SK-N-SH (cell line): ENCODE measurements around the gene ORM1. TPM values are rescaled to one million over a fixed set of nuclear protein-coding genes. Genes with fewer than 3 reads are reported as not detected.

Source experiments
- CTCF ChIA-PET: fragments of 300-600, 350-600 bp; formaldehyde crosslinking; extraction: SDS; loops from one replicate; lab custom pipeline; 2021; lab: Yijun Ruan, JAX
- POLR2A ChIA-PET: fragments of 350-600 bp; sonication (Branson Sonifier 250); formaldehyde crosslinking; extraction: SDS; loops from one replicate; lab custom pipeline; 2020; ENCODE audit warnings: antibody characterized with exemption, inconsistent platforms; lab: Yijun Ruan, JAX
- DNase-seq: peaks from one replicate; pipeline ENCODE4 v3.0.0; 2012
- H2AFZ ChIP-seq: fragments of 200-600 bp; sonication (generic); 2 replicates; pipeline ENCODE4 v1.8.1; 2016; ENCODE audit warnings: antibody characterized with exemption, mild to moderate bottlenecking, low read depth
- H3F3A ChIP-seq: fragments of 200-600 bp; sonication (generic); replicated peaks from 2 replicates; pipeline ENCODE3; 2016; ENCODE audit warnings: antibody characterized with exemption, mild to moderate bottlenecking; ENCODE audit not compliant: insufficient read depth
- H3K27ac ChIP-seq, 2 experiments: fragments of 200-500 bp in 1 of 2; fragments of 200-600 bp in 1 of 2; sonication (Bioruptor generic) in 1 of 2; sonication (generic), shearing (Covaris generic) in 1 of 2; 2 replicates each; pipeline versions ENCODE4 v1.5.1 to v1.6.1; 2014 to 2016; ENCODE audit warnings: low read depth in 2 of 2, inconsistent platforms in 1 of 2, low read length in 1 of 2, mild to moderate bottlenecking in 1 of 2, mixed read lengths in 1 of 2
- H3K27me3 ChIP-seq: fragments of 200-600 bp; sonication (generic), shearing (Covaris generic); 2 replicates; pipeline ENCODE4 v1.6.1; 2016; ENCODE audit warnings: mixed run types; ENCODE audit not compliant: insufficient read depth
- H3K36me3 ChIP-seq, 2 experiments: fragments of 200-500 bp in 1 of 2; fragments of 200-600 bp in 1 of 2; sonication (Bioruptor generic) in 1 of 2; sonication (generic) in 1 of 2; replicated peaks in 1 of 2; 2 replicates each; pipeline versions ENCODE3 to v1.5.1; 2014 to 2016; ENCODE audit warnings: low read length in 1 of 2, mild to moderate bottlenecking in 1 of 2; ENCODE audit not compliant: insufficient read depth in 2 of 2, control insufficient read depth in 1 of 2
- H3K4me1 ChIP-seq, 2 experiments: fragments of 200-500 bp in 1 of 2; fragments of 200-600 bp in 1 of 2; sonication (Bioruptor generic) in 1 of 2; sonication (generic), shearing (Covaris generic) in 1 of 2; 2 replicates each; pipeline versions ENCODE4 v1.5.1 to v1.6.1; 2014 to 2016; ENCODE audit warnings: low read depth in 1 of 2, low read length in 1 of 2, mixed run types in 1 of 2; ENCODE audit not compliant: insufficient read depth in 2 of 2, control insufficient read depth in 1 of 2
- H3K4me2 ChIP-seq: fragments of 200-600 bp; sonication (generic), shearing (Covaris generic); 2 replicates; pipeline ENCODE4 v1.6.1; 2017; ENCODE audit warnings: mixed run types
- H3K4me3 ChIP-seq, 2 experiments: fragments of 200-500 bp in 1 of 2; fragments of 200-600 bp in 1 of 2; sonication (Bioruptor generic) in 1 of 2; sonication (generic), shearing (Covaris generic) in 1 of 2; 2 replicates each; pipeline versions ENCODE4 v1.5.1 to v1.8.1; 2014 to 2016; ENCODE audit warnings: low read depth in 2 of 2, inconsistent platforms in 1 of 2, low read length in 1 of 2, mild to moderate bottlenecking in 1 of 2, mixed read lengths in 1 of 2, moderate library complexity in 1 of 2
- H3K79me2 ChIP-seq: fragments of 200-600 bp; sonication (generic); 2 replicates; pipeline ENCODE4 v1.8.1; 2017; ENCODE audit warnings: mild to moderate bottlenecking; ENCODE audit not compliant: insufficient read depth
- H3K9ac ChIP-seq: fragments of 200-600 bp; sonication (generic); 2 replicates; pipeline ENCODE4 v1.6.1; 2017; ENCODE audit warnings: mixed run types
- H3K9me2 ChIP-seq: fragments of 200-600 bp; sonication (generic); 2 replicates; pipeline ENCODE4 v1.6.1; 2017; ENCODE audit warnings: mixed run types
- H3K9me3 ChIP-seq: fragments of 200-600 bp; sonication (generic); 2 replicates; pipeline ENCODE4 v1.6.1; 2017; ENCODE audit warnings: mixed run types, mild to moderate bottlenecking, moderate library complexity
- H4K20me1 ChIP-seq: fragments of 200-600 bp; sonication (generic); 2 replicates; pipeline ENCODE4 v1.6.1; 2017; ENCODE audit warnings: mild to moderate bottlenecking, mixed run types; ENCODE audit not compliant: insufficient read depth
- CHD2 ChIP-seq: fragments of 150-350 bp; IDR thresholded peaks from 2 replicates; pipeline ENCODE4 v1.6.1; 2018; ENCODE audit warnings: low read length; ENCODE audit not compliant: partially characterized antibody
- GATA2 ChIP-seq: sonication (generic); formaldehyde crosslinking; IDR thresholded peaks from 2 replicates; pipeline ENCODE4 v1.5.0; 2020; ENCODE audit warnings: mild to moderate bottlenecking, missing genetic modification reagents
- MAX ChIP-seq: IDR thresholded peaks from 2 replicates; pipeline ENCODE4 v1.4.0; 2012; ENCODE audit warnings: low read depth
- POLR2AphosphoS5 ChIP-seq: IDR thresholded peaks from 2 replicates; pipeline ENCODE4 v1.6.1; 2012; ENCODE audit warnings: low read depth, low read length
- TEAD4 ChIP-seq: IDR thresholded peaks from 2 replicates; pipeline ENCODE4 v1.4.0; 2012; ENCODE audit warnings: mild to moderate bottlenecking, borderline replicate concordance; ENCODE audit not compliant: insufficient read depth
- YY1 ChIP-seq: IDR thresholded peaks from 2 replicates; pipeline ENCODE4 v1.4.0; 2012; ENCODE audit warnings: low read depth, mild to moderate bottlenecking
- WGBS: methylation state at CpG from one replicate; pipeline ENCODE4 v1.1.6; 2017; ENCODE audit warnings: low lambda C conversion rate; 5-methylcytosine and 5-hydroxymethylcytosine counted together
- polyA plus RNA-seq, 3 experiments: library from polyadenylated mRNA; depleted of rRNA; stranded (reverse); fragments of >200 nt; gene quantifications; 2 replicates each; pipeline ENCODE4 v1.2.3, GENCODE V29; 2012

The ORM1 gene
- polyA plus RNA-seq, 1 of the 3 experiments (the other 2 are of a cell fraction) = not detected

- H3K4me2 ChIP-seq = no peak overlapping the region
- H3K9me3 ChIP-seq = no peaks in the 10 kb centered on the region
- no peak for DNase-seq
- no peaks in the 10 kb centered on the region for H3K36me3 ChIP-seq
- no peak overlapping the region for H3K4me3 ChIP-seq
- H3K9ac ChIP-seq = no peak overlapping the region
- H3K4me1 ChIP-seq = peaks cover 0 to 3% of the 10 kb centered on the region in 2 experiments; a peak in 1 of 4 replicates
- 86% methylated on average over 8 of the region's 8 CpGs for WGBS
- H2AFZ ChIP-seq = no peak overlapping the region
- ChIA-PET POLR2A (no interaction called here), CTCF (interaction anchor here (0.9 to 2.0 kb wide), 4 partner anchors 25 to 508 kb away, joined by 3 to 8 read pairs (median 6); no protein-coding TSS in a partner anchor)
- no peak overlapping the region for H3K27ac ChIP-seq
- no peaks in the 10 kb centered on the region for H4K20me1 ChIP-seq
- H3K79me2 ChIP-seq = no peaks in the 10 kb centered on the region
- TF ChIP-seq TEAD4 = no peak
- no peak for TF ChIP-seq GATA2
- TF ChIP-seq POLR2AphosphoS5 = no peak
- TF ChIP-seq CHD2 = no peak
- no peak for TF ChIP-seq MAX
- H3F3A ChIP-seq = no peaks in the 10 kb centered on the region
- no peaks in the 10 kb centered on the region for H3K27me3 ChIP-seq
- H3K9me2 ChIP-seq = no peaks in the 10 kb centered on the region
These were observed 7.1 kb upstream of the ORM1 start for GRCh38 chr9:114315723-114316363.

- ChIA-PET POLR2A (no interaction called here), CTCF (interaction anchor here (0.9 to 2.0 kb wide), 5 partner anchors 24 to 509 kb away, joined by 3 to 8 read pairs (median 4); no protein-coding TSS in a partner anchor)
- peaks cover 0 to 3% of the 10 kb centered on the region in 2 experiments; a peak in 2 of 4 replicates for H3K4me1 ChIP-seq
- no peaks in the 10 kb centered on the region for H4K20me1 ChIP-seq
- H3K27me3 ChIP-seq = no peaks in the 10 kb centered on the region
- no peaks in the 10 kb centered on the region for H3K9me3 ChIP-seq
- 87% methylated on average over 10 of the region's 10 CpGs for WGBS
- no peak overlapping the region for H3K9ac ChIP-seq
- H3F3A ChIP-seq = peaks cover 5% of the 10 kb centered on the region
- TF ChIP-seq GATA2 = no peak
- no peaks in the 10 kb centered on the region for H3K9me2 ChIP-seq
- H3K36me3 ChIP-seq = no peaks in the 10 kb centered on the region
- no peak overlapping the region for H3K27ac ChIP-seq
- H3K79me2 ChIP-seq = no peaks in the 10 kb centered on the region
- H3K4me3 ChIP-seq = no peak overlapping the region
- no peak overlapping the region for H2AFZ ChIP-seq
- DNase-seq = no peak
- H3K4me2 ChIP-seq = no peak overlapping the region
These were observed 6.2 kb upstream of the ORM1 start for GRCh38 chr9:114316605-114317230.

- H3K4me2 ChIP-seq = no peak overlapping the region
- no peaks in the 10 kb centered on the region for H3K9me2 ChIP-seq
- H3F3A ChIP-seq = peaks cover 7% of the 10 kb centered on the region
- H3K36me3 ChIP-seq = no peaks in the 10 kb centered on the region
- H3K4me1 ChIP-seq = peaks cover 0 to 3% of the 10 kb centered on the region in 2 experiments; a peak in 2 of 4 replicates
- TF ChIP-seq YY1 = no peak
- TF ChIP-seq, all 33 proteins: peak for 0
- ChIA-PET POLR2A (no interaction called here), CTCF (interaction anchor here (1.3 to 2.0 kb wide), 3 partner anchors 25 to 235 kb away, joined by 3 to 8 read pairs (median 8); no protein-coding TSS in a partner anchor)
- H3K9me3 ChIP-seq = no peaks in the 10 kb centered on the region
- H2AFZ ChIP-seq = no peak overlapping the region; the same call in 1 of the 2 replicates
- DNase-seq = no peak
- H3K79me2 ChIP-seq = no peaks in the 10 kb centered on the region
- no peaks in the 10 kb centered on the region for H4K20me1 ChIP-seq
- H3K9ac ChIP-seq = no peak overlapping the region
- no peaks in the 10 kb centered on the region for H3K27me3 ChIP-seq
- H3K4me3 ChIP-seq = no peak overlapping the region
- WGBS = 83% methylated on average over 8 of the region's 8 CpGs
- H3K27ac ChIP-seq = no peak overlapping the region
These were observed 5.1 kb upstream of the ORM1 start for GRCh38 chr9:114317665-114318357.
